ENCODE results near the gene KANSL2. TPM values are rescaled to one million over a fixed set of nuclear protein-coding genes. Genes with fewer than 3 reads are reported as not detected.
"Not testable (repeated sequence)": the region's sequence is repeated elsewhere in the genome, so short reads cannot be mapped to it uniquely, and the experiment has no call there.

The KANSL2 gene
- total RNA-seq, 1 experiment from 2014 or later, result 56.6 TPM

- Histone ChIP-seq H3T11ph (ENCODE audit: low read length) (no peak overlapping the region), H3K4me2 (ENCODE audit: insufficient read depth, insufficient read length, low read length) (no peak overlapping the region), H3K23me2 (ENCODE audit: insufficient read length, low read depth, low read length, poor library complexity, severe bottlenecking) (no peaks in the 10 kb centered on the region), H3K79me1 (ENCODE audit: insufficient read depth, low read depth, low read length, poor library complexity, severe bottlenecking) (no peaks in the 10 kb centered on the region), H3K23ac (ENCODE audit: insufficient read length, low read depth, low read length) (no peak overlapping the region), H4K5ac (ENCODE audit: insufficient read length, low read depth, low read length) (no peak overlapping the region), H3K9me3 (ENCODE audit: control insufficient read depth, low read depth, low read length) (no peaks in the 10 kb centered on the region), H3K4ac (ENCODE audit: low read depth, low read length) (no peak overlapping the region), H3K18ac (ENCODE audit: insufficient read length, low read depth, low read length) (no peak overlapping the region), H3K27me3 (ENCODE audit: insufficient read depth, low read length) (no peaks in the 10 kb centered on the region), H2BK5ac (ENCODE audit: insufficient read length, low read length) (no peak overlapping the region), H3K56ac (ENCODE audit: insufficient read length, low read depth, low read length) (no peak overlapping the region), H2AFZ (ENCODE audit: low read length) (no peak overlapping the region), H3K79me2 (ENCODE audit: insufficient read depth, low read length) (no peaks in the 10 kb centered on the region), H3K14ac (ENCODE audit: insufficient read depth, low read length) (no peak overlapping the region), H2AK5ac (ENCODE audit: insufficient read length, low read length) (no peak overlapping the region), H2BK15ac (ENCODE audit: low read depth, low read length) (no peak overlapping the region), H4K20me1 (ENCODE audit: control insufficient read depth, insufficient read depth, insufficient read length) (no peaks in the 10 kb centered on the region), H4K91ac (ENCODE audit: insufficient read length, low read depth, low read length) (no peak overlapping the region), H2BK12ac (ENCODE audit: insufficient read length, low read depth, low read length) (no peak overlapping the region), H3K4me1 (ENCODE audit: insufficient read depth, low read length) (no peaks in the 10 kb centered on the region), H3K9ac (ENCODE audit: extremely low read depth, insufficient read length, low read length) (no peak overlapping the region), H2BK20ac (ENCODE audit: low read depth, low read length, poor library complexity, severe bottlenecking) (no peak overlapping the region), H3K27ac (ENCODE audit: insufficient read length, low read depth, low read length) (no peak overlapping the region), H2BK120ac (ENCODE audit: low read depth, low read length, poor library complexity, severe bottlenecking) (no peak overlapping the region), H4K8ac (replicated peaks; ENCODE audit: insufficient read length, low read depth, low read length) (no peak overlapping the region)
- Mint-ChIP-seq H3K27ac (no peak overlapping the region), H3K36me3 (ENCODE audit: insufficient read depth in 1 of 3, low read depth in 3 of 3) (peaks cover 0 to 2% (median 0%) of the 10 kb centered on the region in 3 experiments; a peak in 2 of 7 replicates), H3K4me1 (peaks cover 4 to 8% of the 10 kb centered on the region in 2 experiments; a peak in 3 of 4 replicates), H3K9me3 (peaks cover 0 to 2% of the 10 kb centered on the region in 2 experiments; a peak in 1 of 5 replicates), H3K4me3 (no peak overlapping the region), H3K27me3 (ENCODE audit: low read depth) (peaks cover 2% of the 10 kb centered on the region; the same call in 1 of the 2 replicates)
- no CpG with 5 or more reads among the region's 5 CpGs for WGBS (ENCODE audit: extremely low coverage, insufficient read length, low lambda C conversion rate)
- no peak for DNase-seq
- TF ChIP-seq CTCF (conservative IDR thresholded peaks at IDR 0.05), result no peak
Measured at GRCh38 chr12:48728807-48729206, 46.8 kb upstream of the KANSL2 start.

- not testable (repeated sequence) for H4K20me1 ChIP-seq (ENCODE audit: control insufficient read depth, insufficient read depth, insufficient read length); H3K9ac ChIP-seq (ENCODE audit: extremely low read depth, insufficient read length, low read length); H2BK20ac ChIP-seq (ENCODE audit: low read depth, low read length, poor library complexity, severe bottlenecking); H3K9me3 ChIP-seq (ENCODE audit: control insufficient read depth, low read depth, low read length); H3K14ac ChIP-seq (ENCODE audit: insufficient read depth, low read length); H2BK15ac ChIP-seq (ENCODE audit: low read depth, low read length); H3K23ac ChIP-seq (ENCODE audit: insufficient read length, low read depth, low read length); H3K23me2 ChIP-seq (ENCODE audit: insufficient read length, low read depth, low read length, poor library complexity, severe bottlenecking); H3T11ph ChIP-seq (ENCODE audit: low read length); DNase-seq; H3K27me3 ChIP-seq (ENCODE audit: insufficient read depth, low read length); H3K4ac ChIP-seq (ENCODE audit: low read depth, low read length); H2AFZ ChIP-seq (ENCODE audit: low read length); H2BK120ac ChIP-seq (ENCODE audit: low read depth, low read length, poor library complexity, severe bottlenecking); H2BK12ac ChIP-seq (ENCODE audit: insufficient read length, low read depth, low read length); H4K91ac ChIP-seq (ENCODE audit: insufficient read length, low read depth, low read length); H2AK5ac ChIP-seq (ENCODE audit: insufficient read length, low read length); H3K79me2 ChIP-seq (ENCODE audit: insufficient read depth, low read length); H3K79me1 ChIP-seq (ENCODE audit: insufficient read depth, low read depth, low read length, poor library complexity, severe bottlenecking); H3K4me1 Mint-ChIP-seq; H4K8ac ChIP-seq (replicated peaks; ENCODE audit: insufficient read length, low read depth, low read length); H3K18ac ChIP-seq (ENCODE audit: insufficient read length, low read depth, low read length); H3K4me3 Mint-ChIP-seq; H3K4me2 ChIP-seq (ENCODE audit: insufficient read depth, insufficient read length, low read length); H3K27ac ChIP-seq (ENCODE audit: insufficient read length, low read depth, low read length); H3K4me1 ChIP-seq (ENCODE audit: insufficient read depth, low read length); H3K27me3 Mint-ChIP-seq (ENCODE audit: low read depth); H3K27ac Mint-ChIP-seq; H2BK5ac ChIP-seq (ENCODE audit: insufficient read length, low read length); H4K5ac ChIP-seq (ENCODE audit: insufficient read length, low read depth, low read length); H3K56ac ChIP-seq (ENCODE audit: insufficient read length, low read depth, low read length)
- peaks cover 14 to 18% (median 16%) of the 10 kb centered on the region in 3 experiments for H3K36me3 Mint-ChIP-seq (ENCODE audit: insufficient read depth in 1 of 3, low read depth in 3 of 3)
- peaks cover 25% of the 10 kb centered on the region in 2 experiments for H3K9me3 Mint-ChIP-seq
- no CpG with 5 or more reads among the region's 1 CpG for WGBS (ENCODE audit: extremely low coverage, insufficient read length, low lambda C conversion rate)
Measured at GRCh38 chr12:48720737-48721136, 38.7 kb upstream of the KANSL2 start.

Measured in H9 (cell line).